OCI-LY7 (cell line): ENCODE data around the gene RBM38.
A peak's percentile ranks its signal among the peaks of the same experiment; 100 is the strongest.

Experiments used
- EZH2phosphoT487 ChIP-seq: fragments of 200-600 bp; sonication (generic); IDR thresholded peaks from 2 replicates; pipeline ENCODE4 v1.6.1; 2018; ENCODE audit warnings: low read depth, borderline replicate concordance, mild to moderate bottlenecking, mixed run types, antibody characterized with exemption, low read length, moderate library complexity, mixed read lengths
- TF ChIP-seq, protein P1 (sequence below): fragments of 200-600 bp; sonication (generic); conservative IDR thresholded peaks from 2 replicates; pipeline ENCODE4 v1.5.1; 2014; ENCODE audit warnings: mild to moderate bottlenecking, antibody characterized with exemption, low read length, moderate library complexity, mixed read lengths

DNA sequence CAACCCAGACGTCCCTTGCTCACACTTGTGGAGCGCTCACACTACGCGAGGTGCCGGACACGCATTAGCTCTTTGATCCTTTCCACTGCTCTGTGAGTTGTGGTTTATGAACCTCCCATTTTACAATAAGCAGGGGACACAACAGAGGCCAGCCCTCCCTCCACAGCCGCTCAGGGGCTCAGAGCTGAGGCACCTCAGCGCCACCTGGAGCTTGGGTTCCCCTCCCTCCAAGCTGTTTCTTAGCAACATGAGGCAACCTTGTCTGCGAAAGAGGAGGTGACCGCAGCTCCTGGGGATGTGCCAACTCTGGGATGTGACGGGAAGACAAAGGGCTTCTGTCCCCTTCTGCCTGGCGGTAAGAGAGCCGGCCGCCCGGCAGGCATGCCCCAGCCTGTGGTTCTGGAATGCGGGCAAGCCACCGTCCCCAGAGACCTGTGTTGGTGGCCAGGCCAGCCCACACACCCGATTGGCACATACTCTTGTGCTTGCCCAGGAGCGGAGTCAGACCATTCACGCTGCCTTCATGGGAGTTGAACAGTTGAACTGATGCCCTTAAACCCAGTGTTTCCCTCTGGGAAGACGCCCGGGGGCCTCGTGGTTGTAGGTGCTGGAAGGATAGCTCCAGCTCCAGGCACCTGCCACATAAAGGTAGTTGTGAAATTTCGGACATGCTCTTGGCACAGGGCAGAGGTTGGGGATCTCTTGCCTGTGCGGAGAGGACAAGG is 44.5 kb downstream of the RBM38 start:
- TF ChIP-seq, protein P1, sequence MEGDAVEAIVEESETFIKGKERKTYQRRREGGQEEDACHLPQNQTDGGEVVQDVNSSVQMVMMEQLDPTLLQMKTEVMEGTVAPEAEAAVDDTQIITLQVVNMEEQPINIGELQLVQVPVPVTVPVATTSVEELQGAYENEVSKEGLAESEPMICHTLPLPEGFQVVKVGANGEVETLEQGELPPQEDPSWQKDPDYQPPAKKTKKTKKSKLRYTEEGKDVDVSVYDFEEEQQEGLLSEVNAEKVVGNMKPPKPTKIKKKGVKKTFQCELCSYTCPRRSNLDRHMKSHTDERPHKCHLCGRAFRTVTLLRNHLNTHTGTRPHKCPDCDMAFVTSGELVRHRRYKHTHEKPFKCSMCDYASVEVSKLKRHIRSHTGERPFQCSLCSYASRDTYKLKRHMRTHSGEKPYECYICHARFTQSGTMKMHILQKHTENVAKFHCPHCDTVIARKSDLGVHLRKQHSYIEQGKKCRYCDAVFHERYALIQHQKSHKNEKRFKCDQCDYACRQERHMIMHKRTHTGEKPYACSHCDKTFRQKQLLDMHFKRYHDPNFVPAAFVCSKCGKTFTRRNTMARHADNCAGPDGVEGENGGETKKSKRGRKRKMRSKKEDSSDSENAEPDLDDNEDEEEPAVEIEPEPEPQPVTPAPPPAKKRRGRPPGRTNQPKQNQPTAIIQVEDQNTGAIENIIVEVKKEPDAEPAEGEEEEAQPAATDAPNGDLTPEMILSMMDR, result peak; percentile 76
- no peak for TF ChIP-seq EZH2phosphoT487
